Activated CD4-positive, alpha-beta T cell treated with anti-CD3 and anti-CD28 coated beads, Interleukin-2, amount 10 ng/mL, durations not matched to agents 7 days and 5 days (primary cell): Measurements from ENCODE around the gene MEOX2. TPM values are rescaled to one million over a fixed set of nuclear protein-coding genes. Genes with fewer than 3 reads are reported as not detected.

Experiments
- CTCF ChIA-PET: fragments of 350-600 bp; sonication (Branson Sonifier 250); formaldehyde crosslinking; loops from one replicate; lab custom pipeline; 2021; ENCODE audit warnings: antibody characterized with exemption; lab: Charles Lee
- POLR2A ChIA-PET: fragments of 350-600 bp; sonication (Branson Sonifier 250); formaldehyde crosslinking; loops from one replicate; lab custom pipeline; 2021; ENCODE audit warnings: antibody characterized with exemption; lab: Charles Lee
- DNase-seq: peaks from one replicate; pipeline ENCODE4 v3.0.0-alpha.2; 2020
- H3K27ac Mint-ChIP-seq: one replicate; pipeline ENCODE4 v1.8.0; 2021; ENCODE audit warnings: mild to moderate bottlenecking, moderate library complexity, mixed read lengths
- H3K27me3 Mint-ChIP-seq: one replicate; pipeline ENCODE4 v1.8.0; 2021; ENCODE audit warnings: mixed read lengths
- H3K36me3 Mint-ChIP-seq: one replicate; pipeline ENCODE4 v1.8.0; 2021; ENCODE audit warnings: low read depth, mixed read lengths
- H3K4me1 Mint-ChIP-seq: one replicate; pipeline ENCODE4 v1.8.0; 2021; ENCODE audit warnings: mixed read lengths
- H3K4me3 Mint-ChIP-seq: one replicate; pipeline ENCODE4 v1.8.0; 2021; ENCODE audit warnings: mild to moderate bottlenecking, moderate library complexity, mixed read lengths
- H3K9me3 Mint-ChIP-seq: one replicate; pipeline ENCODE4 v1.8.0; 2021; ENCODE audit warnings: mixed read lengths
- total RNA-seq, 2 experiments: library from RNA; stranded (reverse); gene quantifications; one replicate each; pipeline ENCODE4 v1.2.3, GENCODE V29; 2021

Gene MEOX2
- not detected for total RNA-seq

- peaks cover 39% of the 10 kb centered on the region for H3K27me3 Mint-ChIP-seq
- POLR2A ChIA-PET: no interaction called here
- no peaks in the 10 kb centered on the region for H3K36me3 Mint-ChIP-seq
- peak within 1 kb of the TSS; percentile 9 for H3K27ac Mint-ChIP-seq
- H3K4me1 Mint-ChIP-seq: no peaks in the 10 kb centered on the region
- DNase-seq: no peak
- no peaks in the 10 kb centered on the region for H3K9me3 Mint-ChIP-seq
- H3K4me3 Mint-ChIP-seq: no peak within 1 kb of the TSS
- CTCF ChIA-PET: no interaction called here
Observed at GRCh38 chr7:15686295-15686956, at the start of gene MEOX2. Gene MEOX2, minus strand, starts transcription at chr7:15686683. Its CDS starts 281 bp downstream, at chr7:15686402.

GRCh38 chr7:15729746-15730145 lies 43.3 kb upstream of the MEOX2 start:
- H3K36me3 Mint-ChIP-seq: no peaks in the 10 kb centered on the region
- CTCF ChIA-PET: no interaction called here
- no peak overlapping the region for H3K4me3 Mint-ChIP-seq
- no peaks in the 10 kb centered on the region for H3K4me1 Mint-ChIP-seq
- H3K27ac Mint-ChIP-seq: no peak overlapping the region
- POLR2A ChIA-PET: no interaction called here
- DNase-seq: no peak
- no peaks in the 10 kb centered on the region for H3K27me3 Mint-ChIP-seq
- no peaks in the 10 kb centered on the region for H3K9me3 Mint-ChIP-seq

GRCh38 chr7:15725051-15725450 lies 38.6 kb upstream of the MEOX2 start:
- DNase-seq: no peak
- POLR2A ChIA-PET: no interaction called here
- Mint-ChIP-seq H3K27ac (no peak overlapping the region), H3K4me1 (no peaks in the 10 kb centered on the region), H3K36me3 (no peaks in the 10 kb centered on the region), H3K9me3 (no peaks in the 10 kb centered on the region), H3K4me3 (no peak overlapping the region), H3K27me3 (no peaks in the 10 kb centered on the region)
- CTCF ChIA-PET: no interaction called here

- POLR2A ChIA-PET: no interaction called here
- no peak for DNase-seq
- Mint-ChIP-seq H3K4me3 (no peak overlapping the region), H3K9me3 (no peaks in the 10 kb centered on the region), H3K27me3 (no peaks in the 10 kb centered on the region), H3K4me1 (no peaks in the 10 kb centered on the region), H3K27ac (no peak overlapping the region), H3K36me3 (no peaks in the 10 kb centered on the region)
- CTCF ChIA-PET: no interaction called here
Observed at GRCh38 chr7:15723841-15724240, 37.4 kb upstream of the MEOX2 start.

- Mint-ChIP-seq H3K36me3 (no peaks in the 10 kb centered on the region), H3K27ac (no peak overlapping the region), H3K27me3 (no peaks in the 10 kb centered on the region), H3K9me3 (no peaks in the 10 kb centered on the region), H3K4me1 (no peaks in the 10 kb centered on the region), H3K4me3 (no peak overlapping the region)
- ChIA-PET CTCF (no interaction called here), POLR2A (no interaction called here)
- DNase-seq: peak; percentile 7
Observed at GRCh38 chr7:15720849-15721471, 34.5 kb upstream of the MEOX2 start.

GRCh38 chr7:15719311-15719710 lies 32.8 kb upstream of the MEOX2 start:
- Mint-ChIP-seq H3K36me3 (no peaks in the 10 kb centered on the region), H3K27me3 (no peaks in the 10 kb centered on the region), H3K4me3 (no peak overlapping the region), H3K4me1 (no peaks in the 10 kb centered on the region), H3K9me3 (no peaks in the 10 kb centered on the region), H3K27ac (no peak overlapping the region)
- ChIA-PET CTCF (no interaction called here), POLR2A (no interaction called here)
- no peak for DNase-seq

GRCh38 chr7:15715435-15715834 lies 29.0 kb upstream of the MEOX2 start:
- ChIA-PET CTCF (no interaction called here), POLR2A (no interaction called here)
- H3K9me3 Mint-ChIP-seq: no peaks in the 10 kb centered on the region
- H3K4me3 Mint-ChIP-seq: no peak overlapping the region
- no peaks in the 10 kb centered on the region for H3K4me1 Mint-ChIP-seq
- no peak for DNase-seq
- H3K27ac Mint-ChIP-seq: no peak overlapping the region
- H3K27me3 Mint-ChIP-seq: no peaks in the 10 kb centered on the region
- no peaks in the 10 kb centered on the region for H3K36me3 Mint-ChIP-seq

- no peaks in the 10 kb centered on the region for H3K27me3 Mint-ChIP-seq
- POLR2A ChIA-PET: no interaction called here
- H3K36me3 Mint-ChIP-seq: no peaks in the 10 kb centered on the region
- no peak for DNase-seq
- no peak overlapping the region for H3K4me3 Mint-ChIP-seq
- peaks cover 4% of the 10 kb centered on the region for H3K4me1 Mint-ChIP-seq
- CTCF ChIA-PET: no interaction called here
- H3K27ac Mint-ChIP-seq: no peak overlapping the region
- H3K9me3 Mint-ChIP-seq: no peaks in the 10 kb centered on the region
Observed at GRCh38 chr7:15709978-15710377, 23.5 kb upstream of the MEOX2 start.

- CTCF ChIA-PET: no interaction called here
- H3K4me3 Mint-ChIP-seq: no peak overlapping the region
Observed at GRCh38 chr7:15707570-15707969, 21.1 kb upstream of the MEOX2 start.

GRCh38 chr7:15703732-15704131 lies 17.2 kb upstream of the MEOX2 start:
- ChIA-PET CTCF (no interaction called here), POLR2A (no interaction called here)
- H3K9me3 Mint-ChIP-seq: no peaks in the 10 kb centered on the region
- no peak for DNase-seq
- no peaks in the 10 kb centered on the region for H3K27me3 Mint-ChIP-seq
- no peaks in the 10 kb centered on the region for H3K4me1 Mint-ChIP-seq
- no peak overlapping the region for H3K4me3 Mint-ChIP-seq
- H3K36me3 Mint-ChIP-seq: no peaks in the 10 kb centered on the region
- H3K27ac Mint-ChIP-seq: no peak overlapping the region

More at GRCh38 chr7:15707570-15707969, 21.1 kb upstream of the MEOX2 start:
- Mint-ChIP-seq H3K36me3 (no peaks in the 10 kb centered on the region), H3K27ac (no peak overlapping the region), H3K4me1 (peaks cover 4% of the 10 kb centered on the region), H3K27me3 (no peaks in the 10 kb centered on the region), H3K9me3 (no peaks in the 10 kb centered on the region)
- POLR2A ChIA-PET: no interaction called here
- no peak for DNase-seq

GRCh38 chr7:15692501-15693020 lies 6.1 kb upstream of the MEOX2 start:
- no peak for DNase-seq
- ChIA-PET CTCF (no interaction called here), POLR2A (no interaction called here)
- H3K27ac Mint-ChIP-seq: no peak overlapping the region
- H3K9me3 Mint-ChIP-seq: no peaks in the 10 kb centered on the region
- H3K36me3 Mint-ChIP-seq: no peaks in the 10 kb centered on the region
- no peaks in the 10 kb centered on the region for H3K4me1 Mint-ChIP-seq
- H3K4me3 Mint-ChIP-seq: no peak overlapping the region
- peaks cover 10% of the 10 kb centered on the region for H3K27me3 Mint-ChIP-seq

- CTCF ChIA-PET: no interaction called here
- Mint-ChIP-seq H3K36me3 (no peaks in the 10 kb centered on the region), H3K27ac (no peak overlapping the region), H3K9me3 (no peaks in the 10 kb centered on the region), H3K4me1 (no peaks in the 10 kb centered on the region), H3K4me3 (no peak overlapping the region), H3K27me3 (peaks cover 39% of the 10 kb centered on the region)
- DNase-seq: no peak
- POLR2A ChIA-PET: no interaction called here
Observed at GRCh38 chr7:15688911-15689310, 2.4 kb upstream of the MEOX2 start.

- ChIA-PET POLR2A (no interaction called here), CTCF (no interaction called here)
- Mint-ChIP-seq H3K9me3 (no peaks in the 10 kb centered on the region), H3K36me3 (no peaks in the 10 kb centered on the region), H3K27me3 (peaks cover 39% of the 10 kb centered on the region), H3K27ac (no peak overlapping the region), H3K4me1 (no peaks in the 10 kb centered on the region), H3K4me3 (no peak overlapping the region)
- no peak for DNase-seq
Observed at GRCh38 chr7:15688279-15688626, 1.8 kb upstream of the MEOX2 start.
